OCI-LY7 (cell line): ENCODE measurements around the gene CXCL12. TPM values are rescaled to one million over a fixed set of nuclear protein-coding genes. Genes with fewer than 3 reads are reported as not detected.

Source experiments
- BruUV-seq: library from RNA; stranded (reverse); fragments of 400-500 nt; replicated peaks from 2 replicates; lab custom pipeline; 2021; lab: Mats Ljungman, UMichigan
- CTCF ChIA-PET: fragments of 300-600 bp; sonication (Branson Sonifier 250); formaldehyde crosslinking; loops from one replicate; lab custom pipeline; 2022; ENCODE audit warnings: antibody characterized with exemption; ENCODE audit not compliant: unreplicated experiment; lab: Charles Lee
- POLR2A ChIA-PET: fragments of 300-600 bp; sonication (Branson Sonifier 250); formaldehyde crosslinking; loops from one replicate; lab custom pipeline; 2022; ENCODE audit warnings: antibody characterized with exemption; lab: Charles Lee
- DNase-seq: peaks from one replicate; pipeline ENCODE4 v3.0.0-alpha.2; 2015; ENCODE audit warnings: low spot score
- H2AFZ ChIP-seq: fragments of 200-600 bp; sonication (generic), shearing (Covaris generic); 2 replicates; pipeline ENCODE4 v1.6.1; 2014; ENCODE audit warnings: mild to moderate bottlenecking, antibody characterized with exemption, low read length, moderate library complexity
- H3K27ac ChIP-seq: fragments of 200-600 bp; sonication (generic); 2 replicates; pipeline ENCODE4 v1.5.1; 2014; ENCODE audit warnings: mixed run types, low read depth, mild to moderate bottlenecking, moderate library complexity, low read length, inconsistent platforms; ENCODE audit not compliant: poor library complexity, severe bottlenecking
- H3K36me3 ChIP-seq: fragments of 200-600 bp; sonication (generic); 2 replicates; pipeline ENCODE4 v1.6.1; 2014; ENCODE audit warnings: mild to moderate bottlenecking, antibody characterized with exemption, low read length, moderate library complexity, mixed read lengths; ENCODE audit not compliant: insufficient read depth
- H3K4me1 ChIP-seq: fragments of 200-600 bp; sonication (generic); 2 replicates; pipeline ENCODE4 v1.5.1; 2014; ENCODE audit warnings: mild to moderate bottlenecking, low read length; ENCODE audit not compliant: insufficient read depth, poor library complexity, severe bottlenecking
- H3K4me2 ChIP-seq: fragments of 200-600 bp; sonication (generic); 2 replicates; pipeline ENCODE4 v1.6.1; 2014; ENCODE audit warnings: mild to moderate bottlenecking, low read length
- H3K4me3 ChIP-seq: fragments of 200-600 bp; sonication (generic); 2 replicates; pipeline ENCODE4 v1.5.1; 2014; ENCODE audit warnings: mild to moderate bottlenecking, low read depth, low read length; ENCODE audit not compliant: poor library complexity, severe bottlenecking
- H3K79me2 ChIP-seq: fragments of 200-600 bp; sonication (generic); 2 replicates; pipeline ENCODE4 v1.6.1; 2016; ENCODE audit warnings: low read depth, mild to moderate bottlenecking, low read length, moderate library complexity, mixed read lengths; ENCODE audit not compliant: insufficient read depth
- H3K9me2 ChIP-seq: fragments of 200-600 bp; sonication (generic); 2 replicates; pipeline ENCODE4 v1.6.1; 2016; ENCODE audit warnings: mild to moderate bottlenecking, low read length, mixed read lengths; ENCODE audit not compliant: insufficient read depth
- H3K9me3 ChIP-seq: fragments of 200-600 bp; sonication (generic); 2 replicates; pipeline ENCODE4 v1.6.1; 2014; ENCODE audit warnings: mild to moderate bottlenecking, mixed run types, low read length, mixed read lengths
- H4K20me1 ChIP-seq: fragments of 200-600 bp; sonication (generic); 2 replicates; pipeline ENCODE4 v1.6.1; 2014; ENCODE audit warnings: mild to moderate bottlenecking, antibody characterized with exemption, low read length, moderate library complexity, mixed read lengths; ENCODE audit not compliant: insufficient read depth
- EZH2phosphoT487 ChIP-seq: fragments of 200-600 bp; sonication (generic); IDR thresholded peaks from 2 replicates; pipeline ENCODE4 v1.6.1; 2018; ENCODE audit warnings: low read depth, borderline replicate concordance, mild to moderate bottlenecking, mixed run types, antibody characterized with exemption, low read length, moderate library complexity, mixed read lengths
- intact Hi-C: fragments of 100-400 bp; cut with micrococcal nuclease; formaldehyde crosslinking; loops from one replicate; pipeline ENCODE4 v1.10.0; 2022; ENCODE audit not compliant: unreplicated experiment
- total RNA-seq, 2 experiments: library from RNA; depleted of rRNA in 1 of 2; stranded (reverse); fragments of >200 nt in 1 of 2; shearing (Covaris generic) in 1 of 2; gene quantifications; 2 replicates each; pipeline ENCODE4 v1.2.3, GENCODE V29; 2014 to 2022
- TF ChIP-seq, protein P1 (sequence below): fragments of 200-600 bp; sonication (generic); conservative IDR thresholded peaks from 2 replicates; pipeline ENCODE4 v1.5.1; 2014; ENCODE audit warnings: mild to moderate bottlenecking, antibody characterized with exemption, low read length, moderate library complexity, mixed read lengths

CXCL12 gene
- total RNA-seq, 2 experiments from 2014 or later = not detected

DNA sequence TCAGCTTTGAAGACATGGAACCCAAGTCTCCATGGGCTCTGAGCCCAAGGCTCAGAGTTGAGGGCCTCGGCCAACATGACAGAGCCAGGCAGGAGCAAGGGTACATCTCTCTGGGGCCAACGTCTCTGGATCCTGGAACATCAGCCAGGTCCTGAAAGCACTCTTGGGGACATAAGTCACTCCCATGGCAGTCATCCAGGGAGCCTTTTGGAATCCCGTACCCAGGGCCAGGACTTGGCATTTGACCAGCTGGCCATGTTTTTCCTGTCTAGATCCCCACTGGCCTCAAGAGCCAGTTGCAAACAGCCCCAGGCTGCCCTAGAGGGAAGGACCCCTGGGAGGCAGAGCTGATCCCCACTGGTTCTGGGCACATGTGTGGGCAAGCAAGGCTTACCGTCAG, 4.3 kb upstream of the CXCL12 start:
- ChIA-PET POLR2A (no interaction called here), CTCF (no interaction called here)
- intact Hi-C loops = loop anchor here (5.0 kb wide), 1 partner anchor 697 kb away; no protein-coding TSS in a partner anchor
- no peak overlapping the region for H3K4me3 ChIP-seq
- no peak overlapping the region for H2AFZ ChIP-seq
- TF ChIP-seq, protein P1, sequence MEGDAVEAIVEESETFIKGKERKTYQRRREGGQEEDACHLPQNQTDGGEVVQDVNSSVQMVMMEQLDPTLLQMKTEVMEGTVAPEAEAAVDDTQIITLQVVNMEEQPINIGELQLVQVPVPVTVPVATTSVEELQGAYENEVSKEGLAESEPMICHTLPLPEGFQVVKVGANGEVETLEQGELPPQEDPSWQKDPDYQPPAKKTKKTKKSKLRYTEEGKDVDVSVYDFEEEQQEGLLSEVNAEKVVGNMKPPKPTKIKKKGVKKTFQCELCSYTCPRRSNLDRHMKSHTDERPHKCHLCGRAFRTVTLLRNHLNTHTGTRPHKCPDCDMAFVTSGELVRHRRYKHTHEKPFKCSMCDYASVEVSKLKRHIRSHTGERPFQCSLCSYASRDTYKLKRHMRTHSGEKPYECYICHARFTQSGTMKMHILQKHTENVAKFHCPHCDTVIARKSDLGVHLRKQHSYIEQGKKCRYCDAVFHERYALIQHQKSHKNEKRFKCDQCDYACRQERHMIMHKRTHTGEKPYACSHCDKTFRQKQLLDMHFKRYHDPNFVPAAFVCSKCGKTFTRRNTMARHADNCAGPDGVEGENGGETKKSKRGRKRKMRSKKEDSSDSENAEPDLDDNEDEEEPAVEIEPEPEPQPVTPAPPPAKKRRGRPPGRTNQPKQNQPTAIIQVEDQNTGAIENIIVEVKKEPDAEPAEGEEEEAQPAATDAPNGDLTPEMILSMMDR = no peak
- TF ChIP-seq EZH2phosphoT487 = no peak
- H3K9me3 ChIP-seq = no peaks in the 10 kb centered on the region
- no peak overlapping the region for H3K4me2 ChIP-seq
- H3K9me2 ChIP-seq = no peaks in the 10 kb centered on the region
- no peak for DNase-seq
- no TSS peak for BruUV-seq
- no peaks in the 10 kb centered on the region for H3K4me1 ChIP-seq
- H3K79me2 ChIP-seq = no peaks in the 10 kb centered on the region
- H3K36me3 ChIP-seq = no peaks in the 10 kb centered on the region
- no peak overlapping the region for H3K27ac ChIP-seq
- no peaks in the 10 kb centered on the region for H4K20me1 ChIP-seq

DNA sequence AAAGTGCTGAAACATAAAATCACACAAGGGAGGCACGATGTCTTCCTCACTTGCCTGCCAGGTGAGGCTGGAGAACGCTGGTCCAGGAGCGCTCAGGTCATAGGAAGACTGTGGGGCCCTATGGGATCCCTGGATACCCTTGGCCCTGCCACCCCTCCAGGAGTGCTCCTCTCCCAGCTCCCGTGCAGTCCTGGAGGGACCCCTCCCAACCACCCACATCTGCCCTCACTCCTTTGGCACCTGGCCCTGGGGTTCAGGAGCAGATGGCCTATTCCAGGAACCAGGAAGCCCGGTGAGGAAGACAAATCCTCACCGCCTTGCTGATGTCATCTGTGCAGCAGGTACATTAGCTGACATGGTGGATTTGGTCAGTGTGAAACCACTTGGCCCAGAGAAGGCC, 3.7 kb upstream of the CXCL12 start:
- BruUV-seq = no TSS peak
- H3K79me2 ChIP-seq = no peaks in the 10 kb centered on the region
- POLR2A ChIA-PET = no interaction called here
- intact Hi-C loops = loop anchor here (5.0 kb wide), 1 partner anchor 696 kb away; no protein-coding TSS in a partner anchor
- H3K4me1 ChIP-seq = no peaks in the 10 kb centered on the region
- no peak overlapping the region for H3K4me2 ChIP-seq
- H3K36me3 ChIP-seq = no peaks in the 10 kb centered on the region
- CTCF ChIA-PET = no interaction called here
- H3K9me2 ChIP-seq = no peaks in the 10 kb centered on the region
- no peak overlapping the region for H3K27ac ChIP-seq
- no peak overlapping the region for H2AFZ ChIP-seq
- H3K4me3 ChIP-seq = no peak overlapping the region
- no peaks in the 10 kb centered on the region for H3K9me3 ChIP-seq
- H4K20me1 ChIP-seq = no peaks in the 10 kb centered on the region
- no peak for DNase-seq
- TF ChIP-seq, protein P1 = no peak
- no peak for TF ChIP-seq EZH2phosphoT487

DNA sequence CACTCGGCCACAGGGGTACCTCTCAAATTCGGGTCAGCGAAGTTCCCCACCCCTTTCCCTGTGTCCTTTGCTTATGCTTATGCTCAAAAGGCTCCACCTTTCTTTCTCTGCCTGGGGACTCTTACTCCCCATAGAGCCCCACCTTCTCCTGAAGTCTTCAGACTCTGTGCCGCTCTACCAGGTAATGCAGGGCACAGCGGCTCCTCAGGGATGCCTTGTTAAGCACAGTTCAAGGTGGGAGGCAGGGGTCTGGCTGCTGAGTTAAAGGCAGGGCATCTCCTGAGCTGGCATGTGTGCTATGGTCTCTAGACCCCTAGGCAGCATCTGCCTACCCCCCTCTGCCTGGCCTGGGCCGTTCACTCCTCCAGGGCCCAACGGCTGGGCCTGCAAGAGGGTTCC, 3.0 kb upstream of the CXCL12 start:
- intact Hi-C loops = loop anchor here (5.0 kb wide), 1 partner anchor 696 kb away; no protein-coding TSS in a partner anchor
- no peak for TF ChIP-seq EZH2phosphoT487
- TF ChIP-seq, protein P1 = no peak
- H3K9me2 ChIP-seq = no peaks in the 10 kb centered on the region
- no peak overlapping the region for H2AFZ ChIP-seq
- ChIA-PET CTCF (no interaction called here), POLR2A (no interaction called here)
- no TSS peak for BruUV-seq
- no peak for DNase-seq
- H3K36me3 ChIP-seq = no peaks in the 10 kb centered on the region
- no peaks in the 10 kb centered on the region for H3K79me2 ChIP-seq
- no peaks in the 10 kb centered on the region for H3K9me3 ChIP-seq
- no peaks in the 10 kb centered on the region for H3K4me1 ChIP-seq
- no peak overlapping the region for H3K4me3 ChIP-seq
- no peak overlapping the region for H3K4me2 ChIP-seq
- H4K20me1 ChIP-seq = no peaks in the 10 kb centered on the region
- no peak overlapping the region for H3K27ac ChIP-seq
